Testis (tissue), 3 donors: ENCODE data around the gene R3HCC1L. TPM values are rescaled to one million over a fixed set of nuclear protein-coding genes. Genes with fewer than 3 reads are reported as not detected.
A peak's percentile ranks its signal among the peaks of the same experiment; 100 is the strongest.

ENCODE experiments used
- DNase-seq: peaks from one replicate; pipeline ENCODE4 v3.0.0-alpha.2; 2019
- H3K27ac ChIP-seq, 2 donors: fragments of 200-600 bp; sonication (generic); one replicate each; pipeline ENCODE4 v1.5.1; 2019
- H3K27me3 ChIP-seq: fragments of 200-600 bp; sonication (generic); one replicate; pipeline ENCODE4 v1.5.1; 2019
- H3K36me3 ChIP-seq: fragments of 200-600 bp; sonication (generic); one replicate; pipeline ENCODE4 v1.5.1; 2017; ENCODE audit warnings: low read depth; ENCODE audit errors: missing control alignments
- H3K4me1 ChIP-seq: fragments of 200-600 bp; sonication (generic); one replicate; pipeline ENCODE4 v1.5.1; 2019
- H3K4me3 ChIP-seq, 2 donors: fragments of 200-600 bp; sonication (generic); one replicate each; pipeline ENCODE4 v1.5.1; 2017 to 2019
- H3K9me3 ChIP-seq: fragments of 200-600 bp; sonication (generic); one replicate; pipeline ENCODE4 v1.5.1; 2017
- CTCF ChIP-seq, 3 experiments: fragments of 450-650 bp in 2 of 3; fragments of 200-600 bp in 1 of 3; sonication (generic) in 1 of 3; IDR thresholded peaks; one replicate each; pipeline ENCODE4 v1.5.1; 2016 to 2019; ENCODE audit warnings: antibody characterized with exemption in 3 of 3, mild to moderate bottlenecking in 2 of 3, moderate library complexity in 1 of 3
- POLR2A ChIP-seq: fragments of 450-650 bp; IDR thresholded peaks from one replicate; pipeline ENCODE4 v1.6.1; 2017; ENCODE audit warnings: antibody characterized with exemption, mild to moderate bottlenecking, moderate library complexity
- WGBS, 2 donors: methylation state at CpG; one replicate each; pipeline ENCODE4 v1.1.5; 2018; 5-methylcytosine and 5-hydroxymethylcytosine counted together
- intact Hi-C: fragments of 100-400 bp; cut with DNase I; formaldehyde crosslinking; loops from one replicate; pipeline ENCODE4 v1.15.1; 2023; ENCODE audit warnings: low total_unique reads
- polyA plus RNA-seq: library from polyadenylated mRNA; stranded (reverse); fragments of 350-450 nt; fragmentation: Illumina TruSeq; extraction: RNeasy Lipid Tissue Mini Kit (QIAGEN cat#74804); gene quantifications from one replicate; pipeline ENCODE4 v1.2.3, GENCODE V29; 2014; ENCODE audit warnings: low read depth, low replicate concordance; ENCODE audit not compliant: insufficient read depth
- total RNA-seq, 2 donors: library from RNA; depleted of rRNA; stranded (reverse); fragments of >200 nt; gene quantifications; one replicate each; pipeline ENCODE4 v1.2.3, GENCODE V29; 2016

R3HCC1L gene
- total and polyA plus RNA-seq, 3 donors from 2014 or later: 36.9 to 39.5 (median 38.5) TPM

- no peaks in the 10 kb centered on the region for H3K27me3 ChIP-seq
- DNase-seq: no peak
- no peak for TF ChIP-seq CTCF (IDR thresholded peaks at IDR 0.05)
- TF ChIP-seq POLR2A: no peak
- no peaks in the 10 kb centered on the region for H3K36me3 ChIP-seq
- no peaks in the 10 kb centered on the region for H3K9me3 ChIP-seq
- no peak overlapping the region for H3K27ac ChIP-seq
- WGBS, 2 donors: 83 to 86% methylated on average over 3 of the region's 3 CpGs
- H3K4me1 ChIP-seq: peaks cover 14% of the 10 kb centered on the region
- intact Hi-C loops: no loop called here
- no peak overlapping the region for H3K4me3 ChIP-seq
These were observed 114.7 kb downstream of the R3HCC1L start for GRCh38 chr10:98249134-98249533.

GRCh38 chr10:98251399-98251798, 116.9 kb downstream of the R3HCC1L start:
- peaks cover 24% of the 10 kb centered on the region for H3K4me1 ChIP-seq
- intact Hi-C loops: no loop called here
- no peak for DNase-seq
- TF ChIP-seq CTCF (IDR thresholded peaks at IDR 0.05) (no peak), POLR2A (no peak)
- H3K9me3 ChIP-seq: no peaks in the 10 kb centered on the region
- H3K27me3 ChIP-seq: no peaks in the 10 kb centered on the region
- 83 to 84% methylated on average over 8 of the region's 8 CpGs for WGBS, 2 donors
- H3K36me3 ChIP-seq: no peaks in the 10 kb centered on the region
- H3K4me3 ChIP-seq: no peak overlapping the region
- H3K27ac ChIP-seq: no peak overlapping the region

GRCh38 chr10:98252464-98252863, 118.0 kb downstream of the R3HCC1L start:
- DNase-seq: no peak
- intact Hi-C loops: no loop called here
- Histone ChIP-seq H3K36me3 (no peaks in the 10 kb centered on the region), H3K27ac (no peak overlapping the region), H3K4me1 (peaks cover 24% of the 10 kb centered on the region), H3K27me3 (no peaks in the 10 kb centered on the region), H3K9me3 (no peaks in the 10 kb centered on the region), H3K4me3 (no peak overlapping the region)
- 70 to 100% methylated on average over 2 to 7 of the region's 7 CpGs for WGBS, 2 donors
- TF ChIP-seq POLR2A: no peak
- TF ChIP-seq CTCF (IDR thresholded peaks at IDR 0.05): no peak

GRCh38 chr10:98253499-98253898, 119.0 kb downstream of the R3HCC1L start:
- Histone ChIP-seq H3K36me3 (no peaks in the 10 kb centered on the region), H3K4me3 (no peak overlapping the region), H3K27ac (peak overlapping the region in 1 of 2 donors; percentile 35), H3K27me3 (no peaks in the 10 kb centered on the region), H3K4me1 (peaks cover 24% of the 10 kb centered on the region), H3K9me3 (no peaks in the 10 kb centered on the region)
- no peak for DNase-seq
- intact Hi-C loops: no loop called here
- WGBS, 2 donors: 77 to 87% methylated on average over 3 to 17 of the region's 17 CpGs
- TF ChIP-seq POLR2A (no peak), CTCF (IDR thresholded peaks at IDR 0.05) (no peak)

GRCh38 chr10:98254234-98254974, 119.9 kb downstream of the R3HCC1L start:
- Histone ChIP-seq H3K36me3 (no peaks in the 10 kb centered on the region), H3K4me3 (no peak overlapping the region), H3K9me3 (no peaks in the 10 kb centered on the region), H3K4me1 (peaks cover 24% of the 10 kb centered on the region), H3K27ac (peak overlapping the region in 1 of 2 donors; percentile 51), H3K27me3 (no peaks in the 10 kb centered on the region)
- TF ChIP-seq POLR2A (no peak), CTCF (IDR thresholded peaks at IDR 0.05) (no peak)
- WGBS, 2 donors: 59 to 69% methylated on average over 8 to 10 of the region's 10 CpGs
- intact Hi-C loops: no loop called here
- DNase-seq: no peak
